ENCODE data around the gene CD24. TPM values are rescaled to one million over a fixed set of nuclear protein-coding genes. Genes with fewer than 3 reads are reported as not detected.

The CD24 gene
- total and polyA plus RNA-seq, 2 of the 8 experiments (the other 6 are each of a cell fraction or from before 2014, with no cell fraction given) = 2,134 to 2,327 TPM

- no peak for TF ChIP-seq CHD7 (IDR thresholded peaks at IDR 0.05; ENCODE audit: insufficient replicate concordance, low read length)
These were observed 1.3 kb downstream of the CD24 start (continued) for GRCh38 chr6:106973018-106973835.

Data from H1 (cell line).